Activated naive CD4-positive, alpha-beta T cell treated with anti-CD3 and anti-CD28 coated beads for 36 hours (primary cell): ENCODE data around the gene ZBTB26. TPM values are rescaled to one million over a fixed set of nuclear protein-coding genes. Genes with fewer than 3 reads are reported as not detected.

Experiments used
- CTCF ChIA-PET: fragments of 350-600 bp; sonication (Branson Sonifier 250); formaldehyde crosslinking; loops from one replicate; lab custom pipeline; 2021; ENCODE audit warnings: antibody characterized with exemption; lab: Charles Lee
- DNase-seq: peaks from one replicate; pipeline ENCODE4 v3.0.0-alpha.2; 2020
- H3K27ac Mint-ChIP-seq: one replicate; pipeline ENCODE4 v1.8.0; 2021; ENCODE audit warnings: mild to moderate bottlenecking, mixed read lengths
- H3K27me3 Mint-ChIP-seq: one replicate; pipeline ENCODE4 v1.8.0; 2021; ENCODE audit warnings: low read depth, mixed read lengths
- H3K36me3 Mint-ChIP-seq: one replicate; pipeline ENCODE4 v1.8.0; 2021; ENCODE audit warnings: low read depth, mixed read lengths
- H3K4me1 Mint-ChIP-seq: one replicate; pipeline ENCODE4 v1.8.0; 2021; ENCODE audit warnings: low read depth, mixed read lengths
- H3K4me3 Mint-ChIP-seq: one replicate; pipeline ENCODE4 v1.8.0; 2021; ENCODE audit warnings: mild to moderate bottlenecking, moderate library complexity, mixed read lengths
- H3K9me3 Mint-ChIP-seq: one replicate; pipeline ENCODE4 v1.8.0; 2021; ENCODE audit warnings: mixed read lengths
- intact Hi-C: fragments of 100-400 bp; cut with micrococcal nuclease; formaldehyde crosslinking; loops from one replicate; pipeline ENCODE4 v1.15.1; 2023
- total RNA-seq, 2 experiments: library from RNA; stranded (reverse); gene quantifications; one replicate each; pipeline ENCODE4 v1.2.3, GENCODE V29; 2021

Gene ZBTB26, protein sequence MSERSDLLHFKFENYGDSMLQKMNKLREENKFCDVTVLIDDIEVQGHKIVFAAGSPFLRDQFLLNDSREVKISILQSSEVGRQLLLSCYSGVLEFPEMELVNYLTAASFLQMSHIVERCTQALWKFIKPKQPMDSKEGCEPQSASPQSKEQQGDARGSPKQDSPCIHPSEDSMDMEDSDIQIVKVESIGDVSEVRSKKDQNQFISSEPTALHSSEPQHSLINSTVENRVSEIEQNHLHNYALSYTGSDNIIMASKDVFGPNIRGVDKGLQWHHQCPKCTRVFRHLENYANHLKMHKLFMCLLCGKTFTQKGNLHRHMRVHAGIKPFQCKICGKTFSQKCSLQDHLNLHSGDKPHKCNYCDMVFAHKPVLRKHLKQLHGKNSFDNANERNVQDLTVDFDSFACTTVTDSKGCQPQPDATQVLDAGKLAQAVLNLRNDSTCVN
- 1 to 10 TPM; 5.5 to 5.7 TPM for total RNA-seq

DNA sequence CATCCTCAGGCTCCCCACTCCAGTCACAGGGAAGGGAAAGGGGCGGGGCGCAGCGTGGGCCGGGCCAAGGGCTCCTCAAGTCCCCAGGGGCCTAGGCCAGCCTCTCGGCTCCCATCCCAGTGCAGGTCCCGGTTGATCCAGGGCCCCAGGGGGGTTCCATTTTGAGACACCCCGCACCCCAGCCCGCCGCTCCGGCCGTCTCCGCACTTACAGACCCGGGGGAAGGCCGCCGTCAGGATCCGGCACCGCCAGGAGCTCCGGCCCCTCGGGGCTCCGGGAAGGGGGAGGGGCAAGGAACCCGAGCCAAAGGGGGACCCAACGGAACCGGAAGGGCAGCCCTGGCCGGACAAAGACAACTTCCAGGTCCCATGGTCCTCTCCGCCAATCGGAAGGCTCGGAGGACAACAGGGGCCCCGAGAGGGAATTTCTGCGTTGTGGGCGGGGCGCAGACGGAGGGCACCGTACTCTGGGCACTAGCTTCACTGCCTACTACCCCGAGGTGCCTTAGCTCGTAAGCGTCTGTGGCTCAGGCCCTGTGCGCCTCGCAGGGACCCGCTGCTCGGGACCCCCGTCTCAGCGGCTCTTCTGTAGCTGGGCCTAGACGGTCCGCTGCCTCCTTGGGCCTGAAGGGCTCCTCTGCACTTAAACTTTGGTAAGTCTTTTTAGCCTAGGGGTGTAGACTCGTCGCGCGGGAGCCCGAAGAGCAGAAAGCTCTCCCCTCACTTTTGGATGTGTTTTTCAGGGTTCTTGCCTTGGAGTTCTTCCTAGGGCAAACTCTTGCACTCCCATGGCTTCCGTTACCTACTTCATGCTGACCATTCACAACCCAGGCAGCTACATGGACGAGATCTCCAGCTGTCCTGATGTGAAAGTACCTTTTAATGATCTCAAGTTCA lies at the start of gene ZBTB26:
Gene ZBTB26, minus strand, starts transcription at position 287 of the 896 bp plus-strand sequence. CDS start 11,578 bp downstream, outside the sequence.
- CTCF ChIA-PET = interaction anchor here (0.5 to 2.8 kb wide), 4 partner anchors 11 to 96 kb away, joined by 3 to 9 read pairs (median 5); partner anchors contain the start of gene ZBTB6
- DNase-seq = peak; percentile 93
- Mint-ChIP-seq H3K4me1 (peaks cover 10% of the 10 kb centered on the region), H3K27me3 (no peaks in the 10 kb centered on the region), H3K4me3 (no peak within 1 kb of the TSS), H3K27ac (peak within 1 kb of the TSS; percentile 84), H3K9me3 (no peaks in the 10 kb centered on the region), H3K36me3 (peaks cover 2% of the 10 kb centered on the region)
- intact Hi-C loops = loop anchor here (1.0 kb wide), 4 partner anchors 9 to 667 kb away; partner anchors contain the start of genes MRRF, RBM18, RC3H2 and ZBTB6

DNA sequence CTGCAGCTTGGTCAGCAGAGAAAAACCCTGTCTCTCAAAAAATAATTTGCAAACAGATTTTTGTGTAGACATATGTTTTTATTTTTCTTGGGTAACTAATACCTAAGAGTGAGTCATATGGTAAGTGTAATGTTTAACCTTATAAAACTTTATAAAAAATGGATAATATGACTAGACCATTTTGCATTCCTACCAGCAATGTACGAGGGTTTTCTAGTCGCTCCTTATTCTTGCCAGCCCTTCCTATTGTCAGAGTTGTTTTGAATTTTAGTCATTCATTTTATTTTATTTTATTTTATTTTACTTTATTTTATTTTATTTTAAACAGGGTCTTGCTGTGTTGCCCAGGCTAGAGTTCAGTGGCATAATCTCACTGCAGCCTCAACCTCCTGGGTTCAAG lies 47.3 kb upstream of the ZBTB26 start:
- Mint-ChIP-seq H3K4me3 (no peak overlapping the region), H3K27ac (no peak overlapping the region), H3K4me1 (no peaks in the 10 kb centered on the region), H3K9me3 (no peaks in the 10 kb centered on the region), H3K36me3 (no peaks in the 10 kb centered on the region), H3K27me3 (no peaks in the 10 kb centered on the region)
- intact Hi-C loops = no loop called here
- CTCF ChIA-PET = no interaction called here
- DNase-seq = no peak

DNA sequence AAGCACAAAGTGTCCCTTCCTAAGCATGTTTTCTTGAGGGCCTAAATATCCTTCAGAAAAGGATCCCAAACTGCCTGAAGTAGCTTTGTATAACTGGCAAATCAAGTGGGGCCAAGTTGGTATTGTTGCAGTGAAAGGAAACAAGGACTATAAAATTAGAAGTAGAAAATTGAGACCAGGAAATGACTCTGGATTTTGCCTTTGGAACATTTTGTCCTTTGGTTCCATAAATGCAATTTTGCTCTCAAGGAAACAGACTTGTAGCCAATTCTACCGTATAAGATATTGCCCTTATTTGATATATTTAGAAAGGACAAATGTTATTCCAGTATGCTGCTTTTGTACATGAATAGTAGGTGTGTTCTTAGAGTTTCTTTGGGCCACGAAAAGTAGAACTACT lies 43.9 kb upstream of the ZBTB26 start:
- intact Hi-C loops = no loop called here
- H3K27ac Mint-ChIP-seq = no peak overlapping the region
- CTCF ChIA-PET = interaction anchor here (0.5 kb wide), 1 partner anchor 163 kb away, joined by 3 read pairs; no protein-coding TSS in a partner anchor
- no peak for DNase-seq
- H3K27me3 Mint-ChIP-seq = no peaks in the 10 kb centered on the region
- H3K36me3 Mint-ChIP-seq = peaks cover 5% of the 10 kb centered on the region
- no peak overlapping the region for H3K4me3 Mint-ChIP-seq
- no peaks in the 10 kb centered on the region for H3K4me1 Mint-ChIP-seq
- H3K9me3 Mint-ChIP-seq = no peaks in the 10 kb centered on the region

DNA sequence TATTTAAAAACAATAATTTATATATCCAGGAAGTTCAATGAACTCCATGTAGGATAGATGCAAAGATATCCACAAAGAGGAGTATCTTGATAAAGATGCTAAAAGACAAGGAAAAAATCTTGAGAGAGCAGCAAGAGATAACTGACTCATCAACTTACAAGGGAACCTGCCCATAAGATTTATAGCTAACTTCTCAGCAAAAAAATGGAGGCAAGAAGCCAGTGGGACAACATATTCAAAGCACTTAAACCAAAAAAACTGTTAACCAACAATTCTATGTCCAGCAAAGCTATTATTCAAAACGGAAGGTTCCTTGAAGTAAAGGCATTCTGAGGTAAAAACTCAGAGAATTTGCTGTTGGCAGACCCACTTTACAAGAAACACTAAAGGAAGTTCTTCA lies 29.8 kb upstream of the ZBTB26 start:
- no peak for DNase-seq
- intact Hi-C loops = no loop called here
- no peak overlapping the region for H3K4me3 Mint-ChIP-seq
- H3K4me1 Mint-ChIP-seq = peaks cover 2% of the 10 kb centered on the region
- no peaks in the 10 kb centered on the region for H3K9me3 Mint-ChIP-seq
- CTCF ChIA-PET = interaction anchor here (0.7 to 1.0 kb wide), 2 partner anchors 28 to 231 kb away, joined by 3 read pairs; no protein-coding TSS in a partner anchor
- H3K36me3 Mint-ChIP-seq = peaks cover 21% of the 10 kb centered on the region
- no peak overlapping the region for H3K27ac Mint-ChIP-seq
- no peaks in the 10 kb centered on the region for H3K27me3 Mint-ChIP-seq

DNA sequence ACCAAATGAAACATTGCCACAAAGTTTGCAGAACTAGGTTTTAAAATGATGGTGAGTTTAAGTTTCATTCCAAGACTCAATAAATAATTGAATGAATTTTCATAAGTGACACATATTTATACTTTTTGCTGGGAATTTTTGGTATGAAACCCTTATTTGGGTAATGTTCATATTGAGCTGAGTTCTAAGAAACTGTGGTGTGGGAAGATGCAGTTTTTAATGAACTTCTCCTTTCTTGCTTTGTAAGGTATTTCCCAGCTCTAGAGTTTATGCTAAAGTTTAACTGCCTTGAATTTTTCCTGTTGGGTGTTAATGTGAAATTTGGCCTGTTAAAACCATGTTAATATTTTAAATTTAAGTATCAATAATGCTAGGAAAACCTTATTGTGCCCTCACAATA lies 24.6 kb upstream of the ZBTB26 start:
- no peak for DNase-seq
- Mint-ChIP-seq H3K4me1 (peaks cover 14% of the 10 kb centered on the region), H3K36me3 (peaks cover 14% of the 10 kb centered on the region), H3K27me3 (no peaks in the 10 kb centered on the region), H3K9me3 (no peaks in the 10 kb centered on the region), H3K4me3 (no peak overlapping the region), H3K27ac (no peak overlapping the region)
- CTCF ChIA-PET = interaction anchor here (0.8 kb wide), 1 partner anchor 430 kb away, joined by 3 read pairs; no protein-coding TSS in a partner anchor
- intact Hi-C loops = no loop called here

DNA sequence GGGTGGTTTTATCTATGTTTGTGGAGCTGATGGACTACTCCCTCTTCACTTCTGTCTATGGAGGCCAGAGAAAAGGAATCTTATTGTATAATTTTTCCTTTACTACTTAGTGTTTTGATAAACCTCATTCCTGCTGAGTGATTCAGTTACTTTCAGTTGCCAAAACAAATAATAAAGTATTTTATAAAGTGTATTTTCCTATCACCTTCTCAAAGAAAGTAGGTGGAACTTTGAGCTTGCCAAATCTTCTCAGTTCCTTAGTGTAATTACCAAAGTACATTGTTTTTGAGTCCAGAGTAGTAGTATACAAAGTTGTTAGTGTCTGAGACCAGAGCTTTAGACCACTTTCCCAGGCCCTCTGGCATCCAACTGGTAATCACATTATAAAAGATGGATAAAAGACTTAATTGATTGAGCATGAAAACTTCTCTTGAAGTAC lies 23.0 kb upstream of the ZBTB26 start:
- intact Hi-C loops = no loop called here
- Mint-ChIP-seq H3K27me3 (no peaks in the 10 kb centered on the region), H3K4me1 (peaks cover 19% of the 10 kb centered on the region), H3K27ac (no peak overlapping the region), H3K9me3 (no peaks in the 10 kb centered on the region), H3K4me3 (no peak overlapping the region), H3K36me3 (peaks cover 9% of the 10 kb centered on the region)
- CTCF ChIA-PET = no interaction called here
- DNase-seq = no peak

DNA sequence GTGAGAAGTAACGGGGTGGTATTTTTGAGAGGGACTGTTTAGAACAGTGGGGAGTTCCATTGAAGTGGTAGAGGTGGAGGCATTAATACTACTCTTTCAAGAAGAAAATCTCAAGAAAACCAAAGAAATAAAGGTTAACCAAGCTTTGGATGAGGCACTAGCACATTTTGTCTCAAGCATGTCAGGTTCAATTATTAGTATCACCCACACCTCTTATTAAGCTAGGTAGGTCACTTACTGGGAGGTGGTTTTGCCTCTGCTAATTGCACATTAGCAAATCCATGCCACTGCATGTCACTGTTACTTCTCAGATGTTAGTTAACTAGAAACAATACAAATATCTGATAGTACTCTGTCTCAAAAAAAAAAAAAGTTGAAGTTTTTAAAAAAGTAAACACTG lies 19.7 kb upstream of the ZBTB26 start:
- intact Hi-C loops = no loop called here
- Mint-ChIP-seq H3K36me3 (peaks cover 6% of the 10 kb centered on the region), H3K4me1 (peaks cover 41% of the 10 kb centered on the region)

DNA sequence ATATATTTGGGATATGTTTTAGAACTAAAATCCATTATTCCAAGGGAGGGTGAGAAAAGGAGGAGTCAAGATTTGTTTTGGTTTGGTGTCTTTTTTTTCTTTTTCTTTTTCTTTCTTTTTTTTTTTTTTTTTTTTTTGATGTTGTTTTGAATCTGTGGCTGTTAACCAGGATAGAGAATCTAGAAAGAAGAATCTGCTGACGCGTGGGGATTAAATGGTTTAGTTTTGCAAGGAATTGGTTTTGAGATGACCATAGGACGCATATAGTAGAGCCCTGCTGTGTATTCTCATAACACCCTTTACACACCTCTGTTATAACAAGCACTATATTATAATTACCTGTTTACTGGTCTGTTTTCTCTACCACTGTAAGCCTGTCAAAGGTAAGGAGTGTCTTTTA lies 19.0 kb upstream of the ZBTB26 start:
- H3K4me3 Mint-ChIP-seq = no peak overlapping the region
- H3K36me3 Mint-ChIP-seq = peaks cover 6% of the 10 kb centered on the region
- H3K27ac Mint-ChIP-seq = no peak overlapping the region
- no peaks in the 10 kb centered on the region for H3K27me3 Mint-ChIP-seq
- H3K9me3 Mint-ChIP-seq = no peaks in the 10 kb centered on the region
- CTCF ChIA-PET = no interaction called here
- no peak for DNase-seq
- peaks cover 46% of the 10 kb centered on the region for H3K4me1 Mint-ChIP-seq
- intact Hi-C loops = no loop called here

More for the DNA sequence above, 19.7 kb upstream of the ZBTB26 start:
- no peak for DNase-seq
- H3K27ac Mint-ChIP-seq = no peak overlapping the region
- CTCF ChIA-PET = no interaction called here
- H3K27me3 Mint-ChIP-seq = no peaks in the 10 kb centered on the region
- H3K4me3 Mint-ChIP-seq = no peak overlapping the region
- H3K9me3 Mint-ChIP-seq = no peaks in the 10 kb centered on the region

DNA sequence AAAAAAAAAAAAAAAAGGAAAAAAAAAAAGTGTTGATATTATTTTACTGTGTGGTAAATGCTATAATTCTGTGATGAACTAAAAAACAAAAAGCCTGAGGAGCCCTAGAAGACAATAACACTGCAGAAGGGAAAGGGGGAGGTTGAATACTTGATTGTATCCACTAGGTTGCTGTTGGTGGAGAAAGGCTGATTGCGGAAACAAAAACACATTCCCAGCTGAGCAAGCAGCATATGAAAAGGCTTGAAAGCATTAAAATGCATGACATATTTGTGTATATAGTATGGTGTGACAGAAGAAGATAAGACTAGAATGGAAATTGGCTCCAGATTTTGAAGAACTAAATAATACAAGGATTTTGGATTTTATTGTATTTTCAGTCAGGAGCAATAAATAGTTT lies 18.4 kb upstream of the ZBTB26 start:
- CTCF ChIA-PET = no interaction called here
- no peak for DNase-seq
- H3K36me3 Mint-ChIP-seq = peaks cover 6% of the 10 kb centered on the region
- peaks cover 45% of the 10 kb centered on the region for H3K4me1 Mint-ChIP-seq
- no peak overlapping the region for H3K4me3 Mint-ChIP-seq
- no peaks in the 10 kb centered on the region for H3K9me3 Mint-ChIP-seq
- H3K27me3 Mint-ChIP-seq = no peaks in the 10 kb centered on the region
- H3K27ac Mint-ChIP-seq = no peak overlapping the region
- intact Hi-C loops = loop anchor here (2.0 kb wide), 1 partner anchor 389 kb away; no protein-coding TSS in a partner anchor

DNA sequence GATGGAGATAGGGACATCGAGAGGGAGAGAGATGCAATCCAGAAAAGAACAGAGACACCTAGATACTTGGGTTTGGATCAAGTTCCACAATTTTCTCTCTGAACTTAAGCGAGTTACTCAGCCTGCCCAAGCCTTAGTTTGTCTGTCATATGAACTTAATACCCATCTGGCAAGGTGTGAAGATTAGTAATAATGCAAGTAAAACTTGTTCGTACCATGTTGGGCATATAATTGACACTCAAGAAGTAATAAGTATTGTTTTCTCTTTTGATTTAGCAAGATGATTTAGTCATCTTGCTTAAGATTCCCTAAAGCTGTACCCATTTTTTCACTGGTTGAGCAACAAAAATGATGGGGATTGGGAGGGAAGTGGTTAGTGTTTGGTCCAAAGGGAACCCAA lies 17.0 kb upstream of the ZBTB26 start:
- no peaks in the 10 kb centered on the region for H3K9me3 Mint-ChIP-seq
- peaks cover 45% of the 10 kb centered on the region for H3K4me1 Mint-ChIP-seq

DNA sequence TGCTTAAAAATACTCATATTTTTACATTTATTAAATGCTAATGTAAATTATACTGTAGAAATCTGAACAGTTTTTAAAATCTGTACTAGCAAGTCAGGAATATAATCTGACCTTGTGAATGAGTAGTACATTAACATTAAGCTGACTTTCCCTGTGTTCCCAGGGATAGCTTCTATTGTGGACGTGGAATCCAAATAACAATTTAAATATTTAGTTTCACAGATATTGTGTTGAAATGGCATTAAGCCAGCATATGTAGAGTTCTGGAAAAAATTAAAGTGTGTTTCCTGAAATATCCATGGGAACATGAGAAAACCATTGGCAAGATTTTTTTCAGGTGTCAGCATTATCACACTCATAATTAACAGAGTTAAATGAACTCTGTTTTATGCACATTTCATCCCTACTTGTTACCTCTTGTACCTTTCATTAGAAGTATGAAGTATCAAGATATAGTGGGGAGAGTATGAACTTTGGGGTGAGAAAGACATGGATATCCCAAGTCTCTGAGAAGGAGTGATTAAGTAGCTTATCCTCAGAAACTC lies 15.2 kb upstream of the ZBTB26 start:
- Mint-ChIP-seq H3K27ac (no peak overlapping the region), H3K27me3 (no peaks in the 10 kb centered on the region), H3K4me1 (peaks cover 58% of the 10 kb centered on the region), H3K4me3 (no peak overlapping the region), H3K36me3 (peaks cover 9% of the 10 kb centered on the region), H3K9me3 (no peaks in the 10 kb centered on the region)
- no peak for DNase-seq
- intact Hi-C loops = no loop called here
- CTCF ChIA-PET = no interaction called here

More for the DNA sequence above, 17.0 kb upstream of the ZBTB26 start:
- Mint-ChIP-seq H3K27ac (peak overlapping the region; percentile 52), H3K4me3 (no peak overlapping the region), H3K27me3 (no peaks in the 10 kb centered on the region), H3K36me3 (peaks cover 7% of the 10 kb centered on the region)
- no peak for DNase-seq
- CTCF ChIA-PET = interaction anchor here (0.9 to 1.0 kb wide), 2 partner anchors 42 to 483 kb away, joined by 3 to 4 read pairs; no protein-coding TSS in a partner anchor
- intact Hi-C loops = loop anchor here (2.0 kb wide), 1 partner anchor 390 kb away; no protein-coding TSS in a partner anchor
